ENCODE data around the gene SLC25A48. TPM values are rescaled to one million over a fixed set of nuclear protein-coding genes. Genes with fewer than 3 reads are reported as not detected.

The SLC25A48 gene
- total RNA-seq, 1 experiment from 2014 or later, result not detected

- Histone ChIP-seq H3K9ac (ENCODE audit: low read length) (no peak overlapping the region), H3K4me3 (ENCODE audit: low read length) (no peak overlapping the region), H2AFZ (ENCODE audit: low read length) (no peak overlapping the region), H4K20me1 (ENCODE audit: insufficient read depth, low read depth, low read length) (0 out of 2 replicates have a peak, but pooled peaks cover 2% of the 10 kb centered on the region), H3K4me1 (ENCODE audit: low read length) (no peaks in the 10 kb centered on the region), H3K4me2 (ENCODE audit: low read depth, low read length, poor library complexity, severe bottlenecking) (no peak overlapping the region), H3K36me3 (ENCODE audit: insufficient read depth, low read length) (no peaks in the 10 kb centered on the region), H3K9me3 (ENCODE audit: low read length) (no peaks in the 10 kb centered on the region), H3K27ac (ENCODE audit: low read length) (no peak overlapping the region), H3K79me2 (ENCODE audit: low read length) (no peaks in the 10 kb centered on the region), H3K9me2 (replicated peaks; ENCODE audit: insufficient read depth, low read length) (no peaks in the 10 kb centered on the region), H3K27me3 (ENCODE audit: low read length) (no peaks in the 10 kb centered on the region)
- no peak for DNase-seq
These were observed 60.3 kb downstream of the SLC25A48 start for GRCh38 chr5:135894789-135895188.

- no peak within 1 kb of the TSS for H3K4me2 ChIP-seq (ENCODE audit: low read depth, low read length, poor library complexity, severe bottlenecking)
- H3K79me2 ChIP-seq (ENCODE audit: low read length), result no peaks in the 10 kb centered on the region
- H2AFZ ChIP-seq (ENCODE audit: low read length), result no peak within 1 kb of the TSS
- no peak within 1 kb of the TSS for H3K27ac ChIP-seq (ENCODE audit: low read length)
- H3K9me3 ChIP-seq (ENCODE audit: low read length), result no peaks in the 10 kb centered on the region
- 0 out of 2 replicates have a peak, but pooled peaks cover 2% of the 10 kb centered on the region for H4K20me1 ChIP-seq (ENCODE audit: insufficient read depth, low read depth, low read length)
- no peak within 1 kb of the TSS for H3K9ac ChIP-seq (ENCODE audit: low read length)
- no peaks in the 10 kb centered on the region for H3K9me2 ChIP-seq (replicated peaks; ENCODE audit: insufficient read depth, low read length)
- H3K4me1 ChIP-seq (ENCODE audit: low read length), result no peaks in the 10 kb centered on the region
- H3K27me3 ChIP-seq (ENCODE audit: low read length), result no peaks in the 10 kb centered on the region
- no peaks in the 10 kb centered on the region for H3K36me3 ChIP-seq (ENCODE audit: insufficient read depth, low read length)
- H3K4me3 ChIP-seq (ENCODE audit: low read length), result no peak within 1 kb of the TSS
- no peak for DNase-seq
These were observed 61.1 kb downstream of the SLC25A48 start, which contains the start of gene IL9 for GRCh38 chr5:135895474-135896006. IL9 (minus strand) TSS chr5:135895841; CDS start chr5:135895816, 25 bp downstream.

GRCh38 chr5:135898651-135899050, 64.2 kb downstream of the SLC25A48 start:
- Histone ChIP-seq H3K79me2 (ENCODE audit: low read length) (no peaks in the 10 kb centered on the region), H3K9ac (ENCODE audit: low read length) (no peak overlapping the region), H3K9me3 (ENCODE audit: low read length) (no peaks in the 10 kb centered on the region), H3K4me1 (ENCODE audit: low read length) (no peaks in the 10 kb centered on the region), H3K36me3 (ENCODE audit: insufficient read depth, low read length) (no peaks in the 10 kb centered on the region), H3K4me2 (ENCODE audit: low read depth, low read length, poor library complexity, severe bottlenecking) (no peak overlapping the region), H3K4me3 (ENCODE audit: low read length) (no peak overlapping the region), H4K20me1 (ENCODE audit: insufficient read depth, low read depth, low read length) (0 out of 2 replicates have a peak, but pooled peaks cover 2% of the 10 kb centered on the region), H3K9me2 (replicated peaks; ENCODE audit: insufficient read depth, low read length) (no peaks in the 10 kb centered on the region), H3K27ac (ENCODE audit: low read length) (no peak overlapping the region), H2AFZ (ENCODE audit: low read length) (no peak overlapping the region), H3K27me3 (ENCODE audit: low read length) (no peaks in the 10 kb centered on the region)
- no peak for DNase-seq

GRCh38 chr5:135900276-135900675, 65.8 kb downstream of the SLC25A48 start:
- H3K36me3 ChIP-seq (ENCODE audit: insufficient read depth, low read length), result no peaks in the 10 kb centered on the region
- DNase-seq, result no peak
- H3K9ac ChIP-seq (ENCODE audit: low read length), result no peak overlapping the region
- no peak overlapping the region for H2AFZ ChIP-seq (ENCODE audit: low read length)
- H3K4me2 ChIP-seq (ENCODE audit: low read depth, low read length, poor library complexity, severe bottlenecking), result no peak overlapping the region
- H3K79me2 ChIP-seq (ENCODE audit: low read length), result no peaks in the 10 kb centered on the region
- no peak overlapping the region for H3K4me3 ChIP-seq (ENCODE audit: low read length)
- H3K9me3 ChIP-seq (ENCODE audit: low read length), result no peaks in the 10 kb centered on the region
- H3K9me2 ChIP-seq (replicated peaks; ENCODE audit: insufficient read depth, low read length), result no peaks in the 10 kb centered on the region
- H3K27ac ChIP-seq (ENCODE audit: low read length), result no peak overlapping the region
- H3K27me3 ChIP-seq (ENCODE audit: low read length), result no peaks in the 10 kb centered on the region
- no peaks in the 10 kb centered on the region for H3K4me1 ChIP-seq (ENCODE audit: low read length)
- 0 out of 2 replicates have a peak, but pooled peaks cover 2% of the 10 kb centered on the region for H4K20me1 ChIP-seq (ENCODE audit: insufficient read depth, low read depth, low read length)

GRCh38 chr5:135901633-135902032, 67.2 kb downstream of the SLC25A48 start:
- Histone ChIP-seq H3K9me2 (replicated peaks; ENCODE audit: insufficient read depth, low read length) (no peaks in the 10 kb centered on the region), H3K79me2 (ENCODE audit: low read length) (no peaks in the 10 kb centered on the region), H4K20me1 (ENCODE audit: insufficient read depth, low read depth, low read length) (0 out of 2 replicates have a peak, but pooled peaks cover 2% of the 10 kb centered on the region), H2AFZ (ENCODE audit: low read length) (no peak overlapping the region), H3K9me3 (ENCODE audit: low read length) (no peaks in the 10 kb centered on the region), H3K27me3 (ENCODE audit: low read length) (no peaks in the 10 kb centered on the region), H3K4me1 (ENCODE audit: low read length) (no peaks in the 10 kb centered on the region), H3K4me2 (ENCODE audit: low read depth, low read length, poor library complexity, severe bottlenecking) (no peak overlapping the region), H3K36me3 (ENCODE audit: insufficient read depth, low read length) (no peaks in the 10 kb centered on the region), H3K4me3 (ENCODE audit: low read length) (no peak overlapping the region), H3K27ac (ENCODE audit: low read length) (no peak overlapping the region), H3K9ac (ENCODE audit: low read length) (no peak overlapping the region)
- no peak for DNase-seq

- no peaks in the 10 kb centered on the region for H3K4me1 ChIP-seq (ENCODE audit: low read length)
- H3K9ac ChIP-seq (ENCODE audit: low read length), result no peak overlapping the region
- no peak overlapping the region for H3K27ac ChIP-seq (ENCODE audit: low read length)
- H3K4me2 ChIP-seq (ENCODE audit: low read depth, low read length, poor library complexity, severe bottlenecking), result no peak overlapping the region
- no peak for DNase-seq
- H3K4me3 ChIP-seq (ENCODE audit: low read length), result no peak overlapping the region
- H3K79me2 ChIP-seq (ENCODE audit: low read length), result no peaks in the 10 kb centered on the region
- H3K36me3 ChIP-seq (ENCODE audit: insufficient read depth, low read length), result no peaks in the 10 kb centered on the region
- H3K9me3 ChIP-seq (ENCODE audit: low read length), result no peaks in the 10 kb centered on the region
- no peak overlapping the region for H2AFZ ChIP-seq (ENCODE audit: low read length)
- no peaks in the 10 kb centered on the region for H3K27me3 ChIP-seq (ENCODE audit: low read length)
- H3K9me2 ChIP-seq (replicated peaks; ENCODE audit: insufficient read depth, low read length), result no peaks in the 10 kb centered on the region
- H4K20me1 ChIP-seq (ENCODE audit: insufficient read depth, low read depth, low read length), result no peaks in the 10 kb centered on the region
These were observed 70.7 kb downstream of the SLC25A48 start for GRCh38 chr5:135905144-135905543.

- Histone ChIP-seq H3K36me3 (ENCODE audit: insufficient read depth, low read length) (no peaks in the 10 kb centered on the region), H3K27ac (ENCODE audit: low read length) (no peak overlapping the region), H3K4me2 (ENCODE audit: low read depth, low read length, poor library complexity, severe bottlenecking) (no peak overlapping the region), H3K4me1 (ENCODE audit: low read length) (no peaks in the 10 kb centered on the region), H3K4me3 (ENCODE audit: low read length) (no peak overlapping the region), H2AFZ (ENCODE audit: low read length) (no peak overlapping the region), H3K27me3 (ENCODE audit: low read length) (no peaks in the 10 kb centered on the region), H3K9me2 (replicated peaks; ENCODE audit: insufficient read depth, low read length) (no peaks in the 10 kb centered on the region), H4K20me1 (ENCODE audit: insufficient read depth, low read depth, low read length) (no peaks in the 10 kb centered on the region), H3K9me3 (ENCODE audit: low read length) (no peaks in the 10 kb centered on the region), H3K79me2 (ENCODE audit: low read length) (no peaks in the 10 kb centered on the region), H3K9ac (ENCODE audit: low read length) (no peak overlapping the region)
- no peak for DNase-seq
These were observed 79.5 kb downstream of the SLC25A48 start for GRCh38 chr5:135913713-135914626.

- Histone ChIP-seq H3K9me3 (ENCODE audit: low read length) (no peaks in the 10 kb centered on the region), H3K79me2 (ENCODE audit: low read length) (no peaks in the 10 kb centered on the region), H3K36me3 (ENCODE audit: insufficient read depth, low read length) (no peaks in the 10 kb centered on the region), H3K4me3 (ENCODE audit: low read length) (no peak overlapping the region), H3K4me1 (ENCODE audit: low read length) (no peaks in the 10 kb centered on the region), H2AFZ (ENCODE audit: low read length) (no peak overlapping the region), H3K27ac (ENCODE audit: low read length) (no peak overlapping the region), H3K4me2 (ENCODE audit: low read depth, low read length, poor library complexity, severe bottlenecking) (no peak overlapping the region), H4K20me1 (ENCODE audit: insufficient read depth, low read depth, low read length) (no peaks in the 10 kb centered on the region), H3K9ac (ENCODE audit: low read length) (no peak overlapping the region), H3K9me2 (replicated peaks; ENCODE audit: insufficient read depth, low read length) (no peaks in the 10 kb centered on the region), H3K27me3 (ENCODE audit: low read length) (no peaks in the 10 kb centered on the region)
- DNase-seq, result no peak
These were observed 81.1 kb downstream of the SLC25A48 start for GRCh38 chr5:135915466-135916001.
